ENCODE measurements around the gene DNAJC24. TPM values are rescaled to one million over a fixed set of nuclear protein-coding genes. Genes with fewer than 3 reads are reported as not detected.

Gene DNAJC24
- total RNA-seq, 1 donor from 2014 or later: 7.2 TPM

DNA sequence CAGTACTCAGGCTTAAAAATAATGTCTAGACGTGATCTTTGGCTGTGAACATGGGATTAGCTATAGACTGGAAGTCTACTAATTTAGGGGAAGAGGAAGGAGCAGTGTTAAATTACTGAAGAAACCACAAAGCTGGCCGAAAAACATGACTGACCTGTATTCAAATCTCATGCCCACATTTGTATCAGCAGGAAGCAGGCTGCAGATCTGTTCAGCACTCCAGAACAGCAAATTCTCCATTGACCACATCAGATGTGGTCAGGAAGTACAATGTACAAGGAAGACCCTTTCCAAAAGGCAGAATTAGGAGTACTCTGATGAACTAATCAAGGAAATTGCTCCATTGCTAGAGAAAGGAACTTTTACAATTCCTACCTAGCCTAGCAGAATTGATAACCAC lies 31.9 kb upstream of the DNAJC24 start:
- no peak for DNase-seq (ENCODE audit: low read depth)
- no peak for TF ChIP-seq CTCF (conservative IDR thresholded peaks at IDR 0.05; ENCODE audit: low read depth, low read length)
- no peak overlapping the region for H3K4me3 ChIP-seq (ENCODE audit: low read depth, low read length)

DNA sequence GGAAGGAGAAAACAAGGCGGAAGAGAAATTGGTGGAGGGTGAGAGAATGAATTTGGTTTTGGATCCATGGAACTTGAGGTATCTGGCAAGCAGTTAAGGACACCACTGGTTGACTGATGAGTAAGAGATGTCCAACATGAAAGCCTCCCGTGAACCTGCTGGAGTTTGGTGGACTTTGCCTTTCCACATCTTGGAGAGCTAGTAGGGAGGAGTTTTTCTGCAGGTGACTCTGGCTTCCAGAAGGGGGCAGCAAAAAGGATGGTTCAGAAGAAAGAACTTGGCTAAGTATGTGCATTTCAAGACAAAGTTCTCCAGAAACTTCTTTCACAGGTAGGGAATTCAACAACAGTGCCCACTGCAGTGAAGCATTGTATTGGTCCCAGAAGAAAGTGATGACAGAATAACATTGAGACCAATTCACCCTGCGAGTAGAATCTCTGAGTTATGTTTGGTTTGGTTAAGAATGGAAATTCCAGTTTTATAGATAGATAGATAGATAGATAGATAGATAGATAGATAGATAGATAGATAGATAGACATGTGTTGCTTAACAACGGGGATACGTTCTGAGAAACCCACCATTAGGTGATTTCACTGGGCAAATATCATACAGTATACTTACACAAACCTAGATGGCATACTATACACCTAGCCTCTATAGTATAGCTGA lies 28.6 kb upstream of the DNAJC24 start:
- H3K4me3 ChIP-seq (ENCODE audit: low read depth, low read length): no peak overlapping the region
- no peak for DNase-seq (ENCODE audit: low read depth)
- peak; percentile 71 for TF ChIP-seq CTCF (conservative IDR thresholded peaks at IDR 0.05; ENCODE audit: low read depth, low read length)

DNA sequence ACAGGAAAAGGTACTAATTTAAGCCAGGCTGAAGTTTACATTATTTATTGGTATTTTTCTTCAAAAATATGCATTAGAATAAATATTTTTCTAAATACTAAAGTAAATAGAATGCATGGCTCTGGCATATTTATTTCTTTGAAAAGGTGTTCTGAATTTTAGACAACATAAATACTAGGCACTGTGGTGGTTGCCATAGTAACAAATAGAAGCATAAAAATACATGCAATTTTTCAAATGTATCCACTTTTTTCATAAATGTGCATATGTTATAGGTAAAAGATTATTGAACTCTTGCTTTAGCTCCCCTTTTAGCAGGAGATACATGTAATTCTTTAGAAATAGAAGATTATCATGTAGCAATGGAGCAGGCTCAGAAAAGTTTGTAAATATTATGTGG lies 18.5 kb upstream of the DNAJC24 start:
- H3K4me3 ChIP-seq (ENCODE audit: low read depth, low read length): no peak overlapping the region
- no peak for TF ChIP-seq CTCF (conservative IDR thresholded peaks at IDR 0.05; ENCODE audit: low read depth, low read length)
- no peak for DNase-seq (ENCODE audit: low read depth)

DNA sequence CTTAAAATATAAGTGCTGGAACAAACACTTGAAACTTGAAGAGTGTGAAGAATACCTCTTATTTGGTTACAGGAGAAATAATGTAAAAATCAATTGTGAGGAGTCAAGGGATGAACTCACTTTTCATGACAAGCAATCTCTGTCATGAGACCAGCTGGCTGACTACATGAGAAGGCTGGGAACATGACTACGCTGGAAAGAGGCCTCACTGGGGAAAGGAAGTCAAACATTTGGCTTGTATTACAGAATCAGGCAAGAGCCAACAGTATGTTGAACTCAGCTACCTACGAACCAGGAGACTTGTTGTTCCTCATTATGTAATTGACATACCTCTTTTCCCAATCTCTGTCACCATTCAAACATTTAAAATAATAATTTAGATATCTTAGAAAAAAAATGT lies 14.5 kb upstream of the DNAJC24 start:
- no peak overlapping the region for H3K4me3 ChIP-seq (ENCODE audit: low read depth, low read length)
- no peak for TF ChIP-seq CTCF (conservative IDR thresholded peaks at IDR 0.05; ENCODE audit: low read depth, low read length)
- no peak for DNase-seq (ENCODE audit: low read depth)

- no peak for DNase-seq (ENCODE audit: low read depth)
- TF ChIP-seq CTCF (conservative IDR thresholded peaks at IDR 0.05; ENCODE audit: low read depth, low read length): no peak
- H3K4me3 ChIP-seq (ENCODE audit: low read depth, low read length): no peak overlapping the region
Measured at GRCh38 chr11:31355817-31356216, 13.8 kb upstream of the DNAJC24 start.

DNA sequence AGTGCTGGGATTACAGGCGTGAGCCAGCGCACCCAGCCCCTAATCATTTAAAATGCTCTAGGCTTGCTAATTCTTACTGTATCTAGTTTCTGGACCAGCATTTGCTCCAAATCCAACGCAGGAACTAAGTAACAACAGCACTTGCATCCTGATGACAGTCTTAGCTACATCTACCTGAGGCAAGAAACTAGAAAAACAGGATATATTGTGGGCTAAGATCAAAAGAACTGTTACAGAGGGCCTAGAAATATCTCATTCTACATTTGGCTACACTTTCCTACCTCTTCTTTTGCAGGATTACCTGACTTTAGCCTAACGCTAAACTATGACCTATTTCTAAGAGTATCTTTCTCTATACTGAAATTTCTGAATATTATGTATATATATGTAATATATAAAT lies 7.9 kb upstream of the DNAJC24 start:
- no peak overlapping the region for H3K4me3 ChIP-seq (ENCODE audit: low read depth, low read length)
- no peak for DNase-seq (ENCODE audit: low read depth)
- no peak for TF ChIP-seq CTCF (conservative IDR thresholded peaks at IDR 0.05; ENCODE audit: low read depth, low read length)

DNA sequence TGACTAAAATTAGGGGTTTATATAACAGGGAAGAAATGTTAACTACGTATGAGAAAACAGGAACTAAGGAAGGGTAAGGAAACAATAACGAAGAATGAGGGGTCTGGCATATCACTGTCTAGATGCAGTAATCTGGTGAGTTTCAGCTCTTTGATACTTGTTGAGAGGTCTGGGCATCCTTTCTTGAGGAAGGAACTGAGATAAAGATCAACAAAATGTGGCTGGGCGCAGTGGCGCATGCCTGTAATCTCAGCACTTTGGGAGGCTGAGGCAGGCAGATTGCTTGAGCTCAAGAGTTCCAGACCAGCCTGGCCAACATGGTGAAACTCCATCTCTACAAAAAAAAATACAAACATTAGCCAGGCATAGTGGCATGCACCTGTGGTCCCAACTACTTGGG lies 2.9 kb upstream of the DNAJC24 start:
- no peak for TF ChIP-seq CTCF (conservative IDR thresholded peaks at IDR 0.05; ENCODE audit: low read depth, low read length)
- no peak overlapping the region for H3K4me3 ChIP-seq (ENCODE audit: low read depth, low read length)
- no peak for DNase-seq (ENCODE audit: low read depth)
